Liver (tissue), 3 donors: Measurements from ENCODE around the gene FAM163A.

Experiments used
- CTCF ChIP-seq: fragments of 150-350 bp; IDR thresholded peaks from 2 replicates; pipeline ENCODE4 v1.5.1; 2017; ENCODE audit warnings: improper control_type of control experiment, low read depth, low read length; ENCODE audit not compliant: missing input control
- GABPA ChIP-seq, 2 donors: IDR thresholded peaks in 1 of 2; conservative IDR thresholded peaks in 1 of 2; 2 replicates each; pipeline ENCODE4 v1.6.1; 2016; ENCODE audit warnings: antibody characterized with exemption in 2 of 2, mild to moderate bottlenecking in 1 of 2, moderate library complexity in 1 of 2
- JUND ChIP-seq, 2 donors: IDR thresholded peaks; 2 replicates each; pipeline ENCODE4 v1.6.1; 2016; ENCODE audit warnings: antibody characterized with exemption in 2 of 2
- MAX ChIP-seq: IDR thresholded peaks from 2 replicates; pipeline ENCODE4 v1.6.1; 2016; ENCODE audit warnings: antibody characterized with exemption
- donor health status: healthy.
- donor health status: healthy.

GRCh38 chr1:179856296-179856695 lies 113.2 kb downstream of the FAM163A start:
- TF ChIP-seq CTCF (no peak), JUND (IDR thresholded peaks at IDR 0.05) (no peak), GABPA (IDR thresholded peaks at IDR 0.05 in 1 of 2, conservative IDR thresholded peaks at IDR 0.05 in 1 of 2) (no peak), MAX (no peak)
